OCI-LY1 (cell line): ENCODE results near the gene RUBCN.

Experiments used
- EZH2 ChIP-seq: fragments of 200-600 bp; sonication (generic), shearing (Covaris generic); IDR thresholded peaks from 2 replicates; pipeline ENCODE4 v1.8.0; 2017; ENCODE audit warnings: borderline replicate concordance, mixed run types, mild to moderate bottlenecking, antibody characterized with exemption, low read length, moderate library complexity, mixed read lengths
- TF ChIP-seq, protein P1 (sequence below): fragments of 200-600 bp; sonication (generic), shearing (Covaris generic); IDR thresholded peaks from 2 replicates; pipeline ENCODE4 v1.5.1; 2017; ENCODE audit warnings: mild to moderate bottlenecking, antibody characterized with exemption, low read length, moderate library complexity, mixed read lengths

DNA sequence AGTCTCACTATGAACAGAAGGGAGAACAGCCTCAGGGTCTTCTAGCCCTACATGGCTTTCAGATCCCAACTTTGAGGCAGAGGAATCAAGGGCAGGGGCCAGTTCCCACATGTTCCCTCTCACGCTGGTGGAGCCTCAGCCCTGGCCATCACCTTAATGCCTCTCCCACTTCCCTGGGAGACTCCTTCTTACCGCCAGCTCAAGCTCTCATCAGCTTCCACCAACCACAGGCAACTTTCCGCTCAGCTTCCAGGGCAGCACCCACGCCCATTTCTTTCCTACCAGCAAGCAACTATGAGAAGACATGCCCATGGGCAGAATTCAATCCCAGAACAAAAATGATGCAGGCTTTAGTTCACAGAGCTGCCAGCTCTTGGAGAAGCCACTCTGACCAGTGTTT is 63.5 kb downstream of the RUBCN start:
- TF ChIP-seq EZH2: no peak
- TF ChIP-seq, protein P1, sequence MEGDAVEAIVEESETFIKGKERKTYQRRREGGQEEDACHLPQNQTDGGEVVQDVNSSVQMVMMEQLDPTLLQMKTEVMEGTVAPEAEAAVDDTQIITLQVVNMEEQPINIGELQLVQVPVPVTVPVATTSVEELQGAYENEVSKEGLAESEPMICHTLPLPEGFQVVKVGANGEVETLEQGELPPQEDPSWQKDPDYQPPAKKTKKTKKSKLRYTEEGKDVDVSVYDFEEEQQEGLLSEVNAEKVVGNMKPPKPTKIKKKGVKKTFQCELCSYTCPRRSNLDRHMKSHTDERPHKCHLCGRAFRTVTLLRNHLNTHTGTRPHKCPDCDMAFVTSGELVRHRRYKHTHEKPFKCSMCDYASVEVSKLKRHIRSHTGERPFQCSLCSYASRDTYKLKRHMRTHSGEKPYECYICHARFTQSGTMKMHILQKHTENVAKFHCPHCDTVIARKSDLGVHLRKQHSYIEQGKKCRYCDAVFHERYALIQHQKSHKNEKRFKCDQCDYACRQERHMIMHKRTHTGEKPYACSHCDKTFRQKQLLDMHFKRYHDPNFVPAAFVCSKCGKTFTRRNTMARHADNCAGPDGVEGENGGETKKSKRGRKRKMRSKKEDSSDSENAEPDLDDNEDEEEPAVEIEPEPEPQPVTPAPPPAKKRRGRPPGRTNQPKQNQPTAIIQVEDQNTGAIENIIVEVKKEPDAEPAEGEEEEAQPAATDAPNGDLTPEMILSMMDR: no peak
